Measurements from ENCODE around the gene ERC1.

DNA sequence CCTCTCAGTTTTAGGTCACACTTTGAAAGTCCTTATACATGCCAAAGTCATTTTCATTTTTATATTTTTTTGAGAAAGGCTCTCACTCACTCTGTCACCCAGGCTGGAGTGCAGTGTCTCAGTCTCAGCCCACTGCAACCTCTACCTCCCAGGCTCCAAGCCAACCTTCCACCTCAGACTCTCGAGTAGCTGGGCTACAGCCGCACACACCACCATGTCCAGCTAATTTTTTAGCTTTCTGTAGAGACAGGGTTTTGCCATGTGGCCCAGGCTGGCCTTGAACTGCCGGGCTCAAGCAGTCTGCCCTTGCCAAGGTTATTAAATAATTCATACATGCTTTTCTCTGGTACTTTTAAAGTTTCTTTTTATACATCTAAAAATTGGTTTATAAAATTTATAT, 166.0 kb downstream of the ERC1 start:
- TF ChIP-seq, protein P1, sequence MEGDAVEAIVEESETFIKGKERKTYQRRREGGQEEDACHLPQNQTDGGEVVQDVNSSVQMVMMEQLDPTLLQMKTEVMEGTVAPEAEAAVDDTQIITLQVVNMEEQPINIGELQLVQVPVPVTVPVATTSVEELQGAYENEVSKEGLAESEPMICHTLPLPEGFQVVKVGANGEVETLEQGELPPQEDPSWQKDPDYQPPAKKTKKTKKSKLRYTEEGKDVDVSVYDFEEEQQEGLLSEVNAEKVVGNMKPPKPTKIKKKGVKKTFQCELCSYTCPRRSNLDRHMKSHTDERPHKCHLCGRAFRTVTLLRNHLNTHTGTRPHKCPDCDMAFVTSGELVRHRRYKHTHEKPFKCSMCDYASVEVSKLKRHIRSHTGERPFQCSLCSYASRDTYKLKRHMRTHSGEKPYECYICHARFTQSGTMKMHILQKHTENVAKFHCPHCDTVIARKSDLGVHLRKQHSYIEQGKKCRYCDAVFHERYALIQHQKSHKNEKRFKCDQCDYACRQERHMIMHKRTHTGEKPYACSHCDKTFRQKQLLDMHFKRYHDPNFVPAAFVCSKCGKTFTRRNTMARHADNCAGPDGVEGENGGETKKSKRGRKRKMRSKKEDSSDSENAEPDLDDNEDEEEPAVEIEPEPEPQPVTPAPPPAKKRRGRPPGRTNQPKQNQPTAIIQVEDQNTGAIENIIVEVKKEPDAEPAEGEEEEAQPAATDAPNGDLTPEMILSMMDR (IDR thresholded peaks at IDR 0.05): no peak
- TF ChIP-seq POLR2A (IDR thresholded peaks at IDR 0.05): no peak
